EL (cell line): ENCODE results near the gene EXOC3L4.
"Not testable (repeated sequence)": the region's sequence is repeated elsewhere in the genome, so short reads cannot be mapped to it uniquely, and the experiment has no call there.

Experiments
- DNase-seq: peaks from one replicate; pipeline ENCODE4 v3.0.0-alpha.2; 2016

The EXOC3L4 gene

GRCh38 chr14:103094406-103095209 lies at the start of gene EXOC3L4:
Gene EXOC3L4 (plus strand): TSS chr14:103094725. CDS start chr14:103100220, 5,495 bp downstream.
- DNase-seq, result no peak

- no peak for DNase-seq
Measured at GRCh38 chr14:103045371-103045869, 49.1 kb upstream of the EXOC3L4 start.

- DNase-seq, result not testable (repeated sequence)
Measured at GRCh38 chr14:103047453-103047852, 47.1 kb upstream of the EXOC3L4 start.

- DNase-seq, result no peak
Measured at GRCh38 chr14:103050935-103051334, 43.6 kb upstream of the EXOC3L4 start.

GRCh38 chr14:103052407-103052806 lies 42.1 kb upstream of the EXOC3L4 start:
- no peak for DNase-seq

GRCh38 chr14:103055695-103056094 lies 38.8 kb upstream of the EXOC3L4 start:
- DNase-seq, result no peak

GRCh38 chr14:103056322-103057027 lies 38.0 kb upstream of the EXOC3L4 start:
- peak; percentile 85 for DNase-seq

GRCh38 chr14:103057028-103057371 lies 37.5 kb upstream of the EXOC3L4 start:
- DNase-seq, result no peak

GRCh38 chr14:103057372-103058163 lies 37.0 kb upstream of the EXOC3L4 start, which contains the start of gene CDC42BPB:
Gene CDC42BPB (minus strand): TSS chr14:103057549. CDS start chr14:103057173, 376 bp downstream.
- peak; percentile 95 for DNase-seq

GRCh38 chr14:103058164-103059055 lies 36.1 kb upstream of the EXOC3L4 start:
- peak; percentile 28 for DNase-seq

- no peak for DNase-seq
Measured at GRCh38 chr14:103059556-103059955, 35.0 kb upstream of the EXOC3L4 start.

- no peak for DNase-seq
Measured at GRCh38 chr14:103061482-103061976, 33.0 kb upstream of the EXOC3L4 start.

GRCh38 chr14:103064436-103064835 lies 30.1 kb upstream of the EXOC3L4 start:
- DNase-seq, result no peak

GRCh38 chr14:103064978-103065377 lies 29.5 kb upstream of the EXOC3L4 start:
- DNase-seq, result no peak

GRCh38 chr14:103065861-103066260 lies 28.7 kb upstream of the EXOC3L4 start:
- DNase-seq, result no peak

GRCh38 chr14:103066399-103066798 lies 28.1 kb upstream of the EXOC3L4 start:
- DNase-seq, result no peak

GRCh38 chr14:103067231-103067954 lies 27.1 kb upstream of the EXOC3L4 start:
- DNase-seq, result peak; percentile 57

- no peak for DNase-seq
Measured at GRCh38 chr14:103068351-103069073, 26.0 kb upstream of the EXOC3L4 start.

- DNase-seq, result no peak
Measured at GRCh38 chr14:103070263-103070885, 24.2 kb upstream of the EXOC3L4 start.

GRCh38 chr14:103070971-103071542 lies 23.5 kb upstream of the EXOC3L4 start:
- DNase-seq, result no peak
